HepG2 (cell line): ENCODE results near the gene GLG1. TPM values are rescaled to one million over a fixed set of nuclear protein-coding genes. Genes with fewer than 3 reads are reported as not detected.

Source experiments
- ATAC-seq: fragments of 200-7000 bp; cut with Tn5 transposase; 3 replicates; pipeline ENCODE4 v1.9.1; 2020; ENCODE audit warnings: mild to moderate bottlenecking, moderate library complexity
- BruUV-seq: library from RNA; stranded (reverse); fragments of 400-500 nt; replicated peaks from 2 replicates; lab custom pipeline; 2021; lab: Mats Ljungman, UMichigan
- CTCF ChIA-PET: fragments of 300-600 bp; formaldehyde crosslinking; extraction: SDS; loops from one replicate; lab custom pipeline; 2021; ENCODE audit warnings: low total read pairs, inconsistent platforms, low intra/inter-chr PET ratio; lab: Yijun Ruan, JAX
- POLR2A ChIA-PET: fragments of 350-600 bp; sonication (Branson Sonifier 250); formaldehyde crosslinking; loops from one replicate; lab custom pipeline; 2020; ENCODE audit warnings: antibody characterized with exemption, inconsistent platforms; lab: Yijun Ruan, JAX
- DNase-seq: peaks from one replicate; pipeline ENCODE4 v3.0.0-alpha.2; 2015; ENCODE audit warnings: low spot score
- FAIRE-seq: peaks from 3 replicates; lab custom pipeline; 2011; peaks lifted over from hg19 to GRCh38; lab: Jason Lieb, UNC
- H2AFZ ChIP-seq: one replicate; pipeline ENCODE4 v1.6.1; 2011; ENCODE audit warnings: low read length, inconsistent platforms
- H3K27ac ChIP-seq: fragments of 300-600 bp; 3 replicates; pipeline ENCODE4 v1.8.0; 2011; ENCODE audit warnings: mixed run types, mild to moderate bottlenecking, mixed read lengths, low read length, inconsistent platforms; ENCODE audit not compliant: insufficient read depth; ENCODE audit errors: extremely low read length
- H3K27me3 ChIP-seq, 2 experiments: fragments of 200-600 bp in 1 of 2; 2 replicates in 1 of 2; 3 replicates in 1 of 2; pipeline versions ENCODE4 v1.6.0 to v1.8.0; 2011; ENCODE audit warnings: low read length in 2 of 2, mild to moderate bottlenecking in 2 of 2, moderate library complexity in 2 of 2, inconsistent platforms in 1 of 2; ENCODE audit not compliant: insufficient read depth in 2 of 2, control insufficient read depth in 1 of 2
- H3K36me3 ChIP-seq, 2 experiments: fragments of 200-600 bp in 1 of 2; replicated peaks in 1 of 2; 2 replicates in 1 of 2; 3 replicates in 1 of 2; pipeline versions ENCODE4 v1.5.1 to v1.8.0; 2011; ENCODE audit warnings: low read length in 2 of 2, inconsistent platforms in 1 of 2; ENCODE audit not compliant: insufficient read depth in 2 of 2, control insufficient read depth in 1 of 2
- H3K4me1 ChIP-seq: 2 replicates; pipeline ENCODE4 v1.5.1; 2012; ENCODE audit warnings: low read length, inconsistent platforms; ENCODE audit not compliant: insufficient read depth
- H3K4me2 ChIP-seq: 2 replicates; pipeline ENCODE4 v1.6.0; 2011; ENCODE audit warnings: low read depth, low read length, inconsistent platforms
- H3K4me3 ChIP-seq, 3 experiments: fragments of 200-600 bp in 1 of 3; sonication (generic), shearing (Covaris generic) in 1 of 3; replicated peaks in 1 of 3; 2 replicates each; pipeline ENCODE4 v1.5.1; 2011 to 2016; ENCODE audit warnings: low read length in 3 of 3, inconsistent platforms in 2 of 3, low read depth in 2 of 3, mild to moderate bottlenecking in 2 of 3, control low read depth in 1 of 3, mixed read lengths in 1 of 3; ENCODE audit not compliant: insufficient read depth in 1 of 3
- H3K79me2 ChIP-seq: one replicate; pipeline ENCODE4 v1.6.1; 2011; ENCODE audit warnings: low read length, inconsistent platforms; ENCODE audit not compliant: insufficient read depth
- H3K9ac ChIP-seq: 2 replicates; pipeline ENCODE4 v1.6.0; 2011; ENCODE audit warnings: mild to moderate bottlenecking, low read depth, low read length, inconsistent platforms; ENCODE audit not compliant: insufficient read depth
- H3K9me3 ChIP-seq: 2 replicates; pipeline ENCODE4 v1.5.1; 2012; ENCODE audit warnings: mild to moderate bottlenecking, low read length
- H4K20me1 ChIP-seq: 2 replicates; pipeline ENCODE4 v1.6.0; 2011; ENCODE audit warnings: inconsistent platforms, mild to moderate bottlenecking, low read length, moderate library complexity; ENCODE audit not compliant: insufficient read depth
- SP5 ChIP-seq: IDR thresholded peaks from 2 replicates; pipeline ENCODE4 v1.6.1; 2016; ENCODE audit warnings: low read depth, borderline replicate concordance
- ZNF724P ChIP-seq: sonication (generic); formaldehyde crosslinking; IDR thresholded peaks from 2 replicates; pipeline ENCODE4 v1.8.0; 2022; ENCODE audit warnings: missing genetic modification reagents, borderline replicate concordance
- ZSCAN29 ChIP-seq: sonication (generic); formaldehyde crosslinking; conservative IDR thresholded peaks from 2 replicates; pipeline ENCODE4 v1.4.0; 2020; ENCODE audit warnings: mild to moderate bottlenecking, missing genetic modification reagents
- WGBS: methylation state at CpG from one replicate; pipeline ENCODE4 v1.1.6; 2017; ENCODE audit warnings: low lambda C conversion rate; 5-methylcytosine and 5-hydroxymethylcytosine counted together
- in situ Hi-C: cut with HindIII; loops from 2 replicates; pipeline ENCODE4 v1.10.0; 2017; ENCODE audit warnings: low pct_unique_long_range_greater_than_20kb; ENCODE audit not compliant: extremely low pct_ligation_motif_present
- intact Hi-C: fragments of 100-400 bp; cut with micrococcal nuclease; formaldehyde crosslinking; loops from one replicate; pipeline ENCODE4 v1.10.0; 2022; ENCODE audit not compliant: unreplicated experiment
- polyA plus RNA-seq, 8 experiments: library from polyadenylated mRNA; depleted of rRNA in 3 of 8; stranded (reverse) in 7 of 8; unstranded in 1 of 8; fragments of >200 nt; fragmentation: Illumina TruSeq in 4 of 8; extraction: Trizol in 4 of 8; gene quantifications; 2 replicates each; pipeline versions ENCODE4 v1.2.1 to v1.2.3, GENCODE V29; 2011 to 2016; ENCODE audit warnings: low read depth in 4 of 8, missing spikeins in 1 of 8, mixed read lengths in 1 of 8; ENCODE audit not compliant: insufficient read depth in 1 of 8
- total RNA-seq, 5 experiments: library from RNA; depleted of rRNA; stranded (reverse); fragments of >200 nt; fragmentation: Illumina TruSeq; extraction: Trizol; gene quantifications; 2 replicates each; pipeline ENCODE4 v1.2.3, GENCODE V29; 2016; ENCODE audit warnings: low read depth in 1 of 5
- TF ChIP-seq, protein P1 (sequence below), 2 experiments: sonication (generic) in 1 of 2; formaldehyde crosslinking in 1 of 2; IDR thresholded peaks; 2 replicates each; pipeline versions ENCODE4 v1.5.1 to v1.6.1; 2011 to 2020; ENCODE audit warnings: borderline replicate concordance in 1 of 2, low read depth in 1 of 2, low read length in 1 of 2, mild to moderate bottlenecking in 1 of 2, missing genetic modification reagents in 1 of 2, moderate library complexity in 1 of 2
- TF ChIP-seq, protein P2 (sequence below): sonication (generic); formaldehyde crosslinking; IDR thresholded peaks from 2 replicates; pipeline ENCODE4 v1.8.0; 2022; ENCODE audit warnings: mild to moderate bottlenecking, missing genetic modification reagents, moderate library complexity
- TF ChIP-seq, protein P3 (sequence below): IDR thresholded peaks from 2 replicates; pipeline ENCODE4 v1.6.1; 2018; ENCODE audit warnings: missing genetic modification reagents, mild to moderate bottlenecking, missing compliant biosample characterization

The GLG1 gene
- total and polyA plus RNA-seq, 2 of the 13 experiments (the other 11 are each of a cell fraction or from before 2014, with no cell fraction given) = 87.7 to 141 TPM

DNA sequence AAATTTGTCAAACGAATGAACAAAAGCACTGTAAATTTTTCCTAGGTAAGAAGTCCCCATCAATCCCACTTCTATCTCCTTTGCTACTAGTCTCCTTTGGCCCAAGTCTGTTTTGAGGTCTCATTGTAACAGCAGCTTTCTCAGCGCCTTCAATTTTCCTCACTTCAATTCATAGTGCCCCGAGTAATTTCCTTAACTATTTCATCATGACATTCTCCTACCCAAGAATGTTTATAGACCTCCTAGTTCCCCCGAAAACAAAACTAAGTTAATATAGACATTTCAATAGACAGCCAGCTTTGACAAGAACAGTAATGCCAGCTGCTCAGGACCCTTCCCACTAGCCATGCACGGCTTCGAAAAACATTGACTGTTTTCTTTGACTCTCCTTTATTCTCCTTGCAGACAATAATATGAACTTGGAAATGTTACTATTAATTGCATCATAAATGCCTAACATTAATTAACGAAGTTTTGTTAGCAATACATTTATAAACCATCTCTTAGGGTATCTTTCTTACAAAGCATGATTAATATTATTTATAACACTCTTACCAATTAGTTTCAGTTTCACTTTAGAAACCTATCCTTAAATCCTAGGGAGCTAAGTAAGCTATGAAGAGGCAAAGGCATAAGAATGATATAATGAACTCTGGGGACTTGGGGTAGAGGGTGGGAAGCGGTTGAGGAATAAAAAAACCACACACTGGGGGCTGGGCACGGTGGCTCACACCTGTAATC is 22.8 kb downstream of the GLG1 start (continued):
- TF ChIP-seq, protein P1, sequence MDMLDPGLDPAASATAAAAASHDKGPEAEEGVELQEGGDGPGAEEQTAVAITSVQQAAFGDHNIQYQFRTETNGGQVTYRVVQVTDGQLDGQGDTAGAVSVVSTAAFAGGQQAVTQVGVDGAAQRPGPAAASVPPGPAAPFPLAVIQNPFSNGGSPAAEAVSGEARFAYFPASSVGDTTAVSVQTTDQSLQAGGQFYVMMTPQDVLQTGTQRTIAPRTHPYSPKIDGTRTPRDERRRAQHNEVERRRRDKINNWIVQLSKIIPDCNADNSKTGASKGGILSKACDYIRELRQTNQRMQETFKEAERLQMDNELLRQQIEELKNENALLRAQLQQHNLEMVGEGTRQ (IDR thresholded peaks at IDR 0.05; ENCODE audit: low read depth, low read length) = no peak
- TF ChIP-seq, protein P1 (CRISPR knock-in tag; IDR thresholded peaks at IDR 0.05; ENCODE audit: borderline replicate concordance) = no peak
- TF ChIP-seq, protein P2, sequence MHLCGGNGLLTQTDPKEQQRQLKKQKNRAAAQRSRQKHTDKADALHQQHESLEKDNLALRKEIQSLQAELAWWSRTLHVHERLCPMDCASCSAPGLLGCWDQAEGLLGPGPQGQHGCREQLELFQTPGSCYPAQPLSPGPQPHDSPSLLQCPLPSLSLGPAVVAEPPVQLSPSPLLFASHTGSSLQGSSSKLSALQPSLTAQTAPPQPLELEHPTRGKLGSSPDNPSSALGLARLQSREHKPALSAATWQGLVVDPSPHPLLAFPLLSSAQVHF (CRISPR knock-in tag) = no peak
- TF ChIP-seq, all 625 proteins: peak for 2

DNA sequence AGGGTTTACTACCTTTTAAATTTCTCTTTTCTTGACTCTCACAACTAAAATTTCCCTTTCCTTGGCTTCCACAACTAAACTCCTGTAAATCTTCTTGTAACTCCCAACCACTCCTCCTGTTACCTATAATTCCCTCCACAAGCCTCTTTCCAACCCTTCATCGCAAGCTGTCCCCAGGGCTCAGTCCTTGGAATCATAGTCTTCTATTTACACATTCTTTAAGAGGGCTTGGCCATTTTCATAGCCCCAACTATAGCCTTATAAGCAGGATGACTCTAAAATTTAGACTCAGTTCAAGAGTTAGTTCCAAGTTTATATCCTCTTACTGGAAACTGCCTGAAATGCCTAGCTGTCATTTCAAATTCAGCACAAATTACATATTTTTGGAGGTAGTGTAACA is 23.9 kb downstream of the GLG1 start:
- 98% methylated on average over 1 of the region's 1 CpG for WGBS
- Histone ChIP-seq H3K4me1 (peaks cover 32% of the 10 kb centered on the region), H3K79me2 (peaks cover 86% of the 10 kb centered on the region), H4K20me1 (no peaks in the 10 kb centered on the region), H3K9ac (no peak overlapping the region), H2AFZ (no peak overlapping the region), H3K36me3 (peaks cover 0 to 8% of the 10 kb centered on the region in 2 experiments; a peak in 1 of 5 replicates), H3K4me2 (no peak overlapping the region), H3K4me3 (no peak overlapping the region), H3K27ac (no peak overlapping the region), H3K27me3 (no peaks in the 10 kb centered on the region), H3K9me3 (no peaks in the 10 kb centered on the region)
- BruUV-seq = no TSS peak
- intact Hi-C loops = no loop called here
- in situ Hi-C loops = no loop called here
- DNase-seq (no peak), FAIRE-seq (no peak), ATAC-seq (no peak)
- ChIA-PET POLR2A (interaction anchor here (5.4 kb wide), 1 partner anchor 24 kb away, joined by 26 read pairs; the partner anchor contains the start of gene GLG1), CTCF (no interaction called here)
- TF ChIP-seq, protein P3, sequence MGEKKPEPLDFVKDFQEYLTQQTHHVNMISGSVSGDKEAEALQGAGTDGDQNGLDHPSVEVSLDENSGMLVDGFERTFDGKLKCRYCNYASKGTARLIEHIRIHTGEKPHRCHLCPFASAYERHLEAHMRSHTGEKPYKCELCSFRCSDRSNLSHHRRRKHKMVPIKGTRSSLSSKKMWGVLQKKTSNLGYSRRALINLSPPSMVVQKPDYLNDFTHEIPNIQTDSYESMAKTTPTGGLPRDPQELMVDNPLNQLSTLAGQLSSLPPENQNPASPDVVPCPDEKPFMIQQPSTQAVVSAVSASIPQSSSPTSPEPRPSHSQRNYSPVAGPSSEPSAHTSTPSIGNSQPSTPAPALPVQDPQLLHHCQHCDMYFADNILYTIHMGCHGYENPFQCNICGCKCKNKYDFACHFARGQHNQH = no peak
- TF ChIP-seq ZSCAN29 (CRISPR knock-in tag) (no peak), SP5 (CRISPR knock-in tag) (no peak), ZNF724P (CRISPR knock-in tag) (no peak)
